GM21367 (cell line): ENCODE measurements around the gene ITPR2.
"Not testable (repeated sequence)": the region's sequence is repeated elsewhere in the genome, so short reads cannot be mapped to it uniquely, and the experiment has no call there.

Experiments used
- ATAC-seq: cut with Tn5 transposase; IDR thresholded peaks from one replicate; pipeline ENCODE4 v1.9.1; 2021; ENCODE audit not compliant: unreplicated experiment

ITPR2 gene

GRCh38 chr12:26832822-26833742, at the start of gene ITPR2:
Gene ITPR2, minus strand, starts transcription at chr12:26833194. Its CDS starts 413 bp downstream, at chr12:26832781.
- ATAC-seq = peak; percentile 57

GRCh38 chr12:26880625-26881024, 47.6 kb upstream of the ITPR2 start:
- no peak for ATAC-seq

GRCh38 chr12:26878661-26879119, 45.7 kb upstream of the ITPR2 start:
- ATAC-seq = no peak

GRCh38 chr12:26874501-26875296, 41.7 kb upstream of the ITPR2 start:
- no peak for ATAC-seq

GRCh38 chr12:26872625-26873024, 39.6 kb upstream of the ITPR2 start:
- ATAC-seq = no peak

- no peak for ATAC-seq
Measured at GRCh38 chr12:26871985-26872384, 39.0 kb upstream of the ITPR2 start.

- ATAC-seq = no peak
Measured at GRCh38 chr12:26870491-26871419, 37.8 kb upstream of the ITPR2 start.

GRCh38 chr12:26869908-26870459, 37.0 kb upstream of the ITPR2 start:
- ATAC-seq = no peak

GRCh38 chr12:26869104-26869494, 36.1 kb upstream of the ITPR2 start:
- no peak for ATAC-seq

- ATAC-seq = no peak
Measured at GRCh38 chr12:26868447-26869103, 35.6 kb upstream of the ITPR2 start.

- peak; percentile 68 for ATAC-seq
Measured at GRCh38 chr12:26867080-26867479, 34.1 kb upstream of the ITPR2 start.

- ATAC-seq = no peak
Measured at GRCh38 chr12:26863515-26863914, 30.5 kb upstream of the ITPR2 start.

GRCh38 chr12:26862787-26863186, 29.8 kb upstream of the ITPR2 start:
- not testable (repeated sequence) for ATAC-seq

GRCh38 chr12:26861690-26862089, 28.7 kb upstream of the ITPR2 start:
- no peak for ATAC-seq

- no peak for ATAC-seq
Measured at GRCh38 chr12:26857465-26858176, 24.6 kb upstream of the ITPR2 start.

GRCh38 chr12:26855337-26855736, 22.3 kb upstream of the ITPR2 start:
- ATAC-seq = no peak

- ATAC-seq = peak; percentile 5
Measured at GRCh38 chr12:26854031-26854390, 21.0 kb upstream of the ITPR2 start.

GRCh38 chr12:26853303-26854030, 20.5 kb upstream of the ITPR2 start:
- ATAC-seq = peak; percentile 70
